Mesothelial cell of epicardium (in vitro differentiated cells): ENCODE data around the gene GSG1L. TPM values are rescaled to one million over a fixed set of nuclear protein-coding genes. Genes with fewer than 3 reads are reported as not detected.
"Not testable (repeated sequence)": the region's sequence is repeated elsewhere in the genome, so short reads cannot be mapped to it uniquely, and the experiment has no call there.

Source experiments
- DNase-seq, 2 experiments: peaks; one replicate each; pipeline ENCODE4 v3.0.0; 2021; ENCODE audit warnings: low spot score in 2 of 2; ENCODE audit not compliant: unreplicated experiment in 2 of 2
- H3K27ac Mint-ChIP-seq: 2 replicates; pipeline ENCODE4 v1.8.0; 2021; ENCODE audit warnings: mixed read lengths
- H3K27me3 Mint-ChIP-seq: 2 replicates; pipeline ENCODE4 v1.8.0; 2021; ENCODE audit warnings: low read depth, mixed read lengths
- H3K36me3 Mint-ChIP-seq: 2 replicates; pipeline ENCODE4 v1.8.0; 2021; ENCODE audit warnings: mixed read lengths
- H3K4me1 Mint-ChIP-seq: 2 replicates; pipeline ENCODE4 v1.8.0; 2021; ENCODE audit warnings: mixed read lengths
- H3K4me3 Mint-ChIP-seq: 2 replicates; pipeline ENCODE4 v1.8.0; 2021; ENCODE audit warnings: mild to moderate bottlenecking, moderate library complexity, mixed read lengths
- H3K9me3 Mint-ChIP-seq: 2 replicates; pipeline ENCODE4 v1.8.0; 2021; ENCODE audit warnings: mixed read lengths
- CTCF ChIP-seq: fragments of 200-600 bp; sonication (generic); IDR thresholded peaks from one replicate; pipeline ENCODE4 v1.5.0; 2021; ENCODE audit warnings: antibody characterized with exemption; ENCODE audit not compliant: unreplicated experiment
- total RNA-seq: library from RNA; stranded (reverse); gene quantifications from 3 replicates; pipeline ENCODE4 v1.2.1, GENCODE V29; 2021

Gene GSG1L
- total RNA-seq, 1 donor from 2014 or later: 1.7 TPM

GRCh38 chr16:27890866-27891265 lies 172.6 kb downstream of the GSG1L start:
- no peaks in the 10 kb centered on the region for H3K4me1 Mint-ChIP-seq
- H3K27ac Mint-ChIP-seq: no peak overlapping the region
- no peaks in the 10 kb centered on the region for H3K36me3 Mint-ChIP-seq
- no peak for DNase-seq
- H3K27me3 Mint-ChIP-seq: peaks cover 70% of the 10 kb centered on the region
- H3K4me3 Mint-ChIP-seq: no peak overlapping the region
- no peaks in the 10 kb centered on the region for H3K9me3 Mint-ChIP-seq
- no peak for TF ChIP-seq CTCF

- no peaks in the 10 kb centered on the region for H3K36me3 Mint-ChIP-seq
- H3K27ac Mint-ChIP-seq: no peak overlapping the region
- H3K9me3 Mint-ChIP-seq: no peaks in the 10 kb centered on the region
- H3K4me3 Mint-ChIP-seq: no peak overlapping the region
- no peak for TF ChIP-seq CTCF
- H3K4me1 Mint-ChIP-seq: no peaks in the 10 kb centered on the region
- DNase-seq: no peak
- peaks cover 72% of the 10 kb centered on the region for H3K27me3 Mint-ChIP-seq
These were observed 173.5 kb downstream of the GSG1L start for GRCh38 chr16:27890006-27890405.

GRCh38 chr16:27883576-27883975 lies 179.9 kb downstream of the GSG1L start:
- no peak for DNase-seq
- Mint-ChIP-seq H3K9me3 (peaks cover 3% of the 10 kb centered on the region), H3K27ac (no peak overlapping the region), H3K4me3 (no peak overlapping the region), H3K4me1 (no peaks in the 10 kb centered on the region), H3K36me3 (no peaks in the 10 kb centered on the region), H3K27me3 (peaks cover 51% of the 10 kb centered on the region)
- TF ChIP-seq CTCF: no peak

- no peak overlapping the region for H3K4me3 Mint-ChIP-seq
- peaks cover 13% of the 10 kb centered on the region for H3K9me3 Mint-ChIP-seq
- DNase-seq: no peak
- H3K27ac Mint-ChIP-seq: no peak overlapping the region
- peaks cover 24% of the 10 kb centered on the region for H3K27me3 Mint-ChIP-seq
- no peaks in the 10 kb centered on the region for H3K36me3 Mint-ChIP-seq
- no peak for TF ChIP-seq CTCF
- no peaks in the 10 kb centered on the region for H3K4me1 Mint-ChIP-seq
These were observed 183.2 kb downstream of the GSG1L start for GRCh38 chr16:27880287-27880686.

GRCh38 chr16:27879601-27880247 lies 183.8 kb downstream of the GSG1L start:
- Mint-ChIP-seq H3K27me3 (peaks cover 20% of the 10 kb centered on the region), H3K9me3 (peaks cover 19% of the 10 kb centered on the region), H3K27ac (no peak overlapping the region), H3K36me3 (no peaks in the 10 kb centered on the region), H3K4me1 (no peaks in the 10 kb centered on the region), H3K4me3 (no peak overlapping the region)
- no peak for DNase-seq
- no peak for TF ChIP-seq CTCF

GRCh38 chr16:27872627-27873026 lies 190.9 kb downstream of the GSG1L start:
- not testable (repeated sequence) for H3K27me3 Mint-ChIP-seq, DNase-seq, H3K4me3 Mint-ChIP-seq, H3K36me3 Mint-ChIP-seq, H3K4me1 Mint-ChIP-seq, H3K27ac Mint-ChIP-seq
- peaks cover 33% of the 10 kb centered on the region for H3K9me3 Mint-ChIP-seq
